Loucy (cell line): ENCODE data around the gene PCLO.

Experiments
- H2AFZ ChIP-seq: fragments of 200-600 bp; sonication (generic); 2 replicates; pipeline ENCODE4 v1.6.0; 2016; ENCODE audit warnings: antibody characterized with exemption, mild to moderate bottlenecking, low read length, moderate library complexity
- H3F3A ChIP-seq: fragments of 200-600 bp; 2 replicates; pipeline ENCODE4 v1.6.0; 2016; ENCODE audit warnings: antibody characterized with exemption, low read depth, mild to moderate bottlenecking
- H3K27me3 ChIP-seq: fragments of 200-600 bp; sonication (generic); 2 replicates; pipeline ENCODE4 v1.6.1; 2014; ENCODE audit warnings: low read length, mild to moderate bottlenecking; ENCODE audit not compliant: insufficient read depth, poor library complexity, severe bottlenecking
- H3K36me3 ChIP-seq: fragments of 200-600 bp; sonication (generic); 2 replicates; pipeline ENCODE4 v1.6.1; 2016; ENCODE audit warnings: low read length; ENCODE audit not compliant: insufficient read depth
- H3K4me1 ChIP-seq: fragments of 200-600 bp; sonication (generic); 2 replicates; pipeline ENCODE4 v1.5.1; 2014; ENCODE audit warnings: low read length, mild to moderate bottlenecking; ENCODE audit not compliant: insufficient read depth, poor library complexity, severe bottlenecking
- H3K4me2 ChIP-seq: fragments of 200-600 bp; sonication (generic); 2 replicates; pipeline ENCODE4 v1.6.0; 2014; ENCODE audit warnings: antibody characterized with exemption, low read length, low read depth, mild to moderate bottlenecking; ENCODE audit not compliant: poor library complexity, severe bottlenecking
- H3K4me3 ChIP-seq: fragments of 200-600 bp; sonication (generic); 2 replicates; pipeline ENCODE4 v1.5.1; 2014; ENCODE audit warnings: low read length, mild to moderate bottlenecking, mixed read lengths; ENCODE audit not compliant: poor library complexity, severe bottlenecking
- H3K79me2 ChIP-seq: fragments of 200-600 bp; sonication (generic); 2 replicates; pipeline ENCODE4 v1.6.1; 2014; ENCODE audit warnings: low read length; ENCODE audit not compliant: insufficient read depth
- H3K9ac ChIP-seq: fragments of 200-600 bp; sonication (generic); 2 replicates; pipeline ENCODE4 v1.6.0; 2014; ENCODE audit warnings: mild to moderate bottlenecking, low read depth, low read length, moderate library complexity; ENCODE audit not compliant: poor library complexity, severe bottlenecking
- H3K9me2 ChIP-seq: fragments of 200-600 bp; sonication (generic); replicated peaks from 2 replicates; pipeline ENCODE4 v1.6.1; 2016; ENCODE audit warnings: low read depth, low read length, mixed read lengths
- H3K9me3 ChIP-seq: fragments of 200-600 bp; sonication (generic); 2 replicates; pipeline ENCODE4 v1.6.1; 2014; ENCODE audit warnings: mild to moderate bottlenecking, antibody characterized with exemption, low read length, low read depth; ENCODE audit not compliant: insufficient read depth
- H4K20me1 ChIP-seq: fragments of 200-600 bp; sonication (generic); 2 replicates; pipeline ENCODE4 v1.6.0; 2014; ENCODE audit warnings: antibody characterized with exemption, low read length, mild to moderate bottlenecking; ENCODE audit not compliant: insufficient read depth, poor library complexity, severe bottlenecking
- EZH2phosphoT487 ChIP-seq: fragments of 200-600 bp; IDR thresholded peaks from 2 replicates; pipeline ENCODE4 v1.6.1; 2018; ENCODE audit warnings: antibody characterized with exemption, mild to moderate bottlenecking, moderate library complexity, borderline replicate concordance
- TF ChIP-seq, protein P1 (sequence below): fragments of 200-600 bp; sonication (generic); conservative IDR thresholded peaks from 2 replicates; pipeline ENCODE4 v1.5.1; 2014; ENCODE audit warnings: mild to moderate bottlenecking, antibody characterized with exemption, low read length

Gene PCLO

DNA sequence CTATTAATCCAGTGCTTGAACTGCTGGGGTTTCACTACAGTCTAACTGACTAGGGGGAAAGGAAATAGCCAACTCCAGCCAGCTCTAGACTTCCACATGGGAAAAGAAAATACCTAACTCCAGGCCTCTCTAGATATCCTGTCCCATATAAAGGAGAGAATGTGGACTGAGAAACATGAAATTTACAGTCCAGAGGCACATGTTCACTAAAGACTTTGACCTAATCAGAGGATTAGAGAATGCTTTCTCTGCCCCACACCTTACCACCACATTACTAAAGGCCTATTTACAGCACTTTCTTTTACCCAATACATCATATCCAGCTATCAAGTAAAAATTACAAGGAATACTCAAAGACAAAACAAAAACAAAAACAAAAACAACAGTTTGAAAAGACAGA lies 164.2 kb downstream of the PCLO start:
- Histone ChIP-seq H3K4me3 (no peak overlapping the region), H3K9me3 (no peaks in the 10 kb centered on the region), H3F3A (no peaks in the 10 kb centered on the region), H3K36me3 (no peaks in the 10 kb centered on the region), H3K79me2 (no peaks in the 10 kb centered on the region), H3K9me2 (no peaks in the 10 kb centered on the region; the same call in 1 of the 2 replicates), H3K27me3 (no peaks in the 10 kb centered on the region), H3K4me2 (no peak overlapping the region), H2AFZ (no peak overlapping the region), H4K20me1 (no peaks in the 10 kb centered on the region), H3K4me1 (no peaks in the 10 kb centered on the region), H3K9ac (no peak overlapping the region)
- TF ChIP-seq, protein P1, sequence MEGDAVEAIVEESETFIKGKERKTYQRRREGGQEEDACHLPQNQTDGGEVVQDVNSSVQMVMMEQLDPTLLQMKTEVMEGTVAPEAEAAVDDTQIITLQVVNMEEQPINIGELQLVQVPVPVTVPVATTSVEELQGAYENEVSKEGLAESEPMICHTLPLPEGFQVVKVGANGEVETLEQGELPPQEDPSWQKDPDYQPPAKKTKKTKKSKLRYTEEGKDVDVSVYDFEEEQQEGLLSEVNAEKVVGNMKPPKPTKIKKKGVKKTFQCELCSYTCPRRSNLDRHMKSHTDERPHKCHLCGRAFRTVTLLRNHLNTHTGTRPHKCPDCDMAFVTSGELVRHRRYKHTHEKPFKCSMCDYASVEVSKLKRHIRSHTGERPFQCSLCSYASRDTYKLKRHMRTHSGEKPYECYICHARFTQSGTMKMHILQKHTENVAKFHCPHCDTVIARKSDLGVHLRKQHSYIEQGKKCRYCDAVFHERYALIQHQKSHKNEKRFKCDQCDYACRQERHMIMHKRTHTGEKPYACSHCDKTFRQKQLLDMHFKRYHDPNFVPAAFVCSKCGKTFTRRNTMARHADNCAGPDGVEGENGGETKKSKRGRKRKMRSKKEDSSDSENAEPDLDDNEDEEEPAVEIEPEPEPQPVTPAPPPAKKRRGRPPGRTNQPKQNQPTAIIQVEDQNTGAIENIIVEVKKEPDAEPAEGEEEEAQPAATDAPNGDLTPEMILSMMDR = no peak
- TF ChIP-seq EZH2phosphoT487 = no peak

GRCh38 chr7:82985144-82985802 lies 177.4 kb downstream of the PCLO start:
- Histone ChIP-seq H3K4me2 (no peak overlapping the region), H3K9ac (no peak overlapping the region), H3K27me3 (no peaks in the 10 kb centered on the region), H2AFZ (no peak overlapping the region), H4K20me1 (no peaks in the 10 kb centered on the region), H3K9me3 (no peaks in the 10 kb centered on the region), H3K36me3 (no peaks in the 10 kb centered on the region), H3K79me2 (no peaks in the 10 kb centered on the region), H3K4me1 (no peaks in the 10 kb centered on the region), H3F3A (no peaks in the 10 kb centered on the region), H3K9me2 (no peaks in the 10 kb centered on the region), H3K4me3 (no peak overlapping the region)
- TF ChIP-seq, protein P1 = no peak
- no peak for TF ChIP-seq EZH2phosphoT487

DNA sequence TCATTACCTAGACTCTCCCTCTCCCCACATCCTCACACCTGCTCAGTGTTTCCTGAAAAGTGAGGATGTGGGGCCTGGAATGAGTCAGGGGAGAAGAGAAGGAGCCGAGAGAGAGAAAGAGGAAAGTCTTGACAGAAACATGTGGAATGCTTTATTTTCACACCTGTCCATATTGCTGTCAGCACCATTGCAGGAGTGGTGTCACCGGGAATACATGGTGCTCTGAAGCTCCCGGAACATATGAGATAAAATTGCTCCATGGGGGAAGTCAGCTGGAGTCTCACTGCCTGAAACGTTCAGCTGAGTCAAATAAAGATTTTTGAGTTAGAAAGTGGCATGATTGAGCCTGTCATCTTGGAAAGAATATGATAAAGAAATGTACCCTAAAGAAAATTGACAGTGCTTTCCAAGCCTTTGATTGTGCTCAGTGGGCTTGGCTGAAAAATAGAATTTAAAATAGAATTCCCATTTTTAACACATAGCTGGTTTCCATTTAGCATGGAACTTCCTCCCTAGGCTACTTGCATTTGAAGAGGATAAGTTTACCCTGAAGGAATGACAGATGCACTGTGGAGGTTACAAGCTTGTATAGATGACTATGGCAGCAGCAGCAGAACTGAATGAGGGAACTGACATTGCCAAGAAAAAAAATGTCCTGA lies 182.4 kb downstream of the PCLO start:
- no peak overlapping the region for H2AFZ ChIP-seq
- H3K36me3 ChIP-seq = no peaks in the 10 kb centered on the region
- H3K4me3 ChIP-seq = no peak overlapping the region
- H3K9me3 ChIP-seq = no peaks in the 10 kb centered on the region
- H3K4me1 ChIP-seq = no peaks in the 10 kb centered on the region
- no peaks in the 10 kb centered on the region for H3K79me2 ChIP-seq
- no peak for TF ChIP-seq EZH2phosphoT487
- TF ChIP-seq, protein P1 = no peak
- H3F3A ChIP-seq = no peaks in the 10 kb centered on the region
- no peak overlapping the region for H3K4me2 ChIP-seq
- no peaks in the 10 kb centered on the region for H3K27me3 ChIP-seq
- H4K20me1 ChIP-seq = no peaks in the 10 kb centered on the region
- H3K9me2 ChIP-seq = no peaks in the 10 kb centered on the region
- H3K9ac ChIP-seq = no peak overlapping the region
